Hematopoietic multipotent progenitor cell treated with erythropoietin and hydrocortisone succinate and interleukin-3 and kit ligand, for 15 days (in vitro differentiated cells): ENCODE results near the gene CAMK1D.
"Not testable (repeated sequence)": the region's sequence is repeated elsewhere in the genome, so short reads cannot be mapped to it uniquely, and the experiment has no call there.

Experiments used
- DNase-seq: peaks from one replicate; pipeline ENCODE4 v3.0.0-alpha.2; 2015; ENCODE audit warnings: low spot score

Gene CAMK1D

DNA sequence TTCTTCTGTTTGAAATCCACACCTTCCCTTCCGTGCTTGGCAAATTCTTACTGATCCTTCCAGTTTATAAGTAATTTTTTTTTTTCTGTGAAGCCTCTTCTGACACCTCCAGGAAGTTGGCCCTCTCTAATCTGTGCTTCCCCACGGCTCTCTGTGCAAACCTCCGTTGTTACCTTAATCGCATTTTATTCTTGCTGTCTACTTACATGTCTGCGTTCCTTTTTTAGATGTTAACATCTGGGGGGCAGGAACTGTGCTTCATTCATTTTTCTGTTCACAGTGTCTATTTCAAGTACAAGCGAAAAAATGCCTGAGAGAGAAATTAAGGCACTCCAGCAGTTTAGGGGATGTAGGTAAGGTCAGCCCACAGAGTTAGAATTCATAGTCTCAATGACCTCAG, 8.4 kb upstream of the CAMK1D start:
- no peak for DNase-seq

DNA sequence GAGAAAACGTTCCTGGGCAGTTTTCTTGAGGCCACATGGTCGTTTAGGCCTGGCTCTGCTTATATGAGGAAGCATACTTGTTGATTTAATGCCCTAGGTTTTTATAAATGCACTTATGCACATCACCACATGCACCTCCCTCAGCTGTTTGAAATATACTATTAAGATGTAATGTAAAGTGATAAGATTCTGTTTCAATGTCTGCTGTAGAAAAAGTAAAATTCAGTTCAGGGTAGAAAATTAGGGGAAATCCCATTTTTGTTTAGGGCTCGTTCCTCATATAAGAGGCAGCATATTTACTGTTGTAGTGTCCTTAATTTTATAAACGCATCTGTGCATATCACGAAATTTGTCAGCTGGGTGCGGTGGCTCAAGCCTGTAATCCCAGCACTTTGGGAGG, 7.8 kb upstream of the CAMK1D start:
- no peak for DNase-seq

DNA sequence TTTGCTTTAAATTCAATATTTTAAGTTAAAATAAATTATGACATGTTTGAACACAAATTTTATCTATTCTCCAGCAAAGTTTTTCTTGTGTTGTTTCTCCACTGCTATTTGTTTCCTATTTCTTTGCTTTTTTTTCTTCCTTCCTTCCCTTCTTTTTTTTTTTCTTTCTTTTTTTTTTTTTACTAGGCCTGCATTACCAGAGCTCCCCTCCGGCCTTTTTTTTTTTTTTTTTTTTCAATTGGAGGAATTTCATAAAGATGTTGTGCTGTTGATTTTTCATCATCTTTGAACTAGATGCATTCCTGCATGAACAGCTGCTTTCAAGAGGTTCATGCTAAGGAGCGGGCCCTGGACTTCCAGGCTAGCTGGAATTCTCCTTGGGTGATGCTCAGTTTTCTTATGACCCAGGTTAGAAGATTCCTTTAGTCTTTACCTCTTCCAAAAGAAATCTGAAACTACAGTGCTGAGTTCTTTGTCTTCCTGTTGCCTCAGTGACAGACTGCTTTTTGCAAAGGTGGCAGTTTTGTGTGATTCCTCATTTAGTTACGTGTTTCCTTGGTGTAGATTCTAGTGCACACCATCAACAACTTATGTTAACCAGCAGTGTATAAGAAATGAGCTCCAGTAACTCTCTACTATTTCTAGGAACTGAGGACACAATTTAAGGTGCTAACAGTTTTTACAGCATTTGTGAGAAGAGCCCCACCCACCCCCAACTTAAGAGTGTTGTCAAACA, 4.8 kb upstream of the CAMK1D start:
- no peak for DNase-seq

DNA sequence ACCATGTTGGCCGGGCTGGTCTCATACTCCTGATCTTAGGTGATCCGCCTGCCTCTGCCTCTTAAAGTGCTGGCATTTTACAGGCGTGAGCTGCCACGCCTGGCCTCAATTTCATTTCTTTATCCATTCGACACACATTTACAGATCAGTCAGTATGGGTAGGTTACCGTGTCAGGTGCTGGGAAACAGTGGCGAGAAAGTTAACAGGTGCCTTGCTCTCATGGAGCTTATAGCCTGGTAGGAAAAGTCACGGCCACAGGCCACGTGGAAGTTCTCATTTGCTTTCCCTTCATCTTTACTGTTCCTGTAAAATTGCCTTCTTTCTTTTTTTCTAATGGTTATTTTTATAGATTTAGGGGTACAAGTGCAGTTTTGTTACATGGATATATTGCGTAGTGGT, 2.6 kb upstream of the CAMK1D start:
- no peak for DNase-seq

DNA sequence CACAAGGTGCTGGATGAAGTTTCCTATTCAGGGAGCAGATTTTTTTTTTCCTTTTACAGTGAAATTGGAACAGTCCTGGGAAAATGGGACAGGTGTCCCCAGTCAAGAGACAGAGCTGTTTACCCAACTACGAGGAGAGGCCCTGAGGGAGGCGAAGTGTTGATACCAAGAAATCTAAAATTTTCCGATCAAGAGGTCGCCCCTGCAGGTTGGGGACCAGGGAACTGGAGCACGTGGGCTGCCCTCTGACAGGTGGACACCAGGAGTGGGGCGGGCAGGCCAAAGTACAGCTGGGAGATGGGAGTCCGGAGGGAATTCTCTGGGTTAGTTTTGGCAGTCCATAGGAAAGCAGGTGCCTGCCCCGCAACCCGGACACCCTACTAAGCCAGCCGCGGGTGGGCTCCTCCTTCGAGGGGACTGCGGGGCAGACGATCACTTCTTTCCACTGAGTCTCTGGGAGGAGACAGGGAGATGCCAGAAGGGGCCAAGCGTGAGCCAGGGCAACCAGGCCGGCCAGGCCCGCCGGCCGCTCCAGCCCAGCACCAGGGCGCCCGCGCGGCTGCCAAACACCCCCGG, 965 bp upstream of the CAMK1D start:
- no peak for DNase-seq

DNA sequence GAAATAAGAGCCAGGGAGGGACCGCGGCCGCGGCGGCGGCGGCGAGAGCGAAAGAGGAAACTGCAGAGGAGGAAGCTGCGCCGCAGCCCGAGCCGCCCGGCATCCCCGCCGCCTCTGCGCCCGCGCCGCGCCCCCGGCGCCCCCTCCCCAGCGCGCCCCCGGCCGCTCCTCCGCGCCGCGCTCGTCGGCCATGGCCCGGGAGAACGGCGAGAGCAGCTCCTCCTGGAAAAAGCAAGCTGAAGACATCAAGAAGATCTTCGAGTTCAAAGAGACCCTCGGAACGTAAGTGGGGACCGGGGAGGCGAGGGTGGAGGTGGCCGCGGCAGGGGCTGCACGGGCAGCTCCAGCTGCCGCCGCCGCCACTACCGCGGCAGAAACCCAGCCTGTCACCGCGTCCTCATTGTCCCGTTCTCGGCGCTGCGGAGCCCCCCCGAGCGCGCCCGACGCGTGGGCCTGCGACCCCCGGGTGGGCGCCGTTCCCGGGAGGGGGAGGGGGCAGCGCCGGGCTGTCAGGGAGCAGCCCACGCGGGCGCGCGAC, 351 bp downstream of the CAMK1D start:
- DNase-seq: no peak

DNA sequence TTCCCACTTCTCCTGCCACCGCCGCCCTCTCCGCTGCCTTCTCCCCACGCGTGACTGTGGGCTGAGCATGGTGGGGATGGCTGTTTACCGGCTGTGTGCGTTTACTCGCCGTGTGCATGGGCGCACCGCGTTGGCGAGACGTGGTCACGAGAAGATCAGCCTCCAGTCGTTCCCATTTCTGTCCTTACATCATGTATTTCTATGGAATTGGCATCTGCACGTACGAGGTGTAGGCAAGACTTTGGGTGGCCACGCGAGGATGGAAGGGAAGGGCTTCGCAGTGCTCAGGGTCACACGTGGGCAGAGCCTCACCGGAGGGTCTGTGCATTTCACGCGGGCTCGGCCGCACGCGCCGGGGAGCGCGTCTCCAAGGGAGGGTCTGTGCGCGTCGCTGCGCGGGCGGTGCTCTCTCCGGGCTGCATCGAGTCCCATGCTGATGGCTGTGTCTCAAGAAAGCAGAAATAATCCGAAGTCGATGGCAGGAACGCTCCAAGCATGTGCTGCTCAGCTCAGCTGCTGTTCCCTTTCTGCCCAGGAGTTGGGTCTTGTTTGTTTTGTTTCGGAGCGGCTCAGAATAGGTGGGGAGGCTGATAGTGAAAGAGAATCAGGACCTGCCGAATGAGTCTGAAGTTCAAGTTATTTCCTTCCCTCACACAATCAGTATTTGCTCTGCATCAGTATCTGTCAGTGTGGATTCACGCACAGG, 973 bp downstream of the CAMK1D start:
- peak; percentile 29 for DNase-seq

DNA sequence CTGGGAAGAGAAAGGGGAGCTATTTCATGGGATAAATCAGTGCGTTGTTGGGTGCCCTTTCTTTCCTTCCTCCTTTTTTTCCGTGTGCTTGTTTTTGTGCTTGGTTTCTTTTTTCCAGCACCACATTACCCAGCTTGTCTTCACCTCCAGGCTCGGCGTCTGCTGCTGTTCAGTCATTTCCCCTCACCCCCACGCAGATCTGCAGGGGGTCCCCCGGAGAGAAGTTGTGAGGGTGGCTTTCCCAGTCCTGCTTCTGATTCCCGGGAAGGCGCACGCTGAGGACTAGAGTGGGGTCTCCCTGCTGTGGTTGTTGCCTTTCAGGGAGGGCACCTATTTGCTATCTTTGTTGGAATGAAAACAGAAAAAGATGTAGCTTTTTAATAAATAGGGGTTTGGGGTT, 1.6 kb downstream of the CAMK1D start:
- DNase-seq: no peak

DNA sequence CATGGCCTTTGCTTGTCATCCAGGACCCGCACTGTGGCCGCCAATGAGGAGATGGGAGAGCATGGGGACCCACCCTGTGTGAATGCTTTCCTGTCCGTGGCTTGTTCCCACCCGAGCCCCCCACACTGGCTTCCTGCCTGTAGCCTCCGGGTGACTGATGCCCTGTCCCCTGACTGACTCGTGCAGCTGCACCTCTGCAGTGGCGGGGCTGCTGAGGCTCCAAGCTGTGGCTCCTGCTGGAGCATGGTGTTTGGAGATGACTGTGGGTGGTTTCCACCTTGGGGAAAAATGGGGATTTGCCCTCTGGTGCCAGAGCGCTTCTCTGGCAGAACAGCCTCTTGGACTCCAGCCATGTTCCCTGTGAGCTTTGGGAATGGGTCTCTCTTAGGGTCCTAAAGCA, 2.1 kb downstream of the CAMK1D start:
- DNase-seq: no peak

DNA sequence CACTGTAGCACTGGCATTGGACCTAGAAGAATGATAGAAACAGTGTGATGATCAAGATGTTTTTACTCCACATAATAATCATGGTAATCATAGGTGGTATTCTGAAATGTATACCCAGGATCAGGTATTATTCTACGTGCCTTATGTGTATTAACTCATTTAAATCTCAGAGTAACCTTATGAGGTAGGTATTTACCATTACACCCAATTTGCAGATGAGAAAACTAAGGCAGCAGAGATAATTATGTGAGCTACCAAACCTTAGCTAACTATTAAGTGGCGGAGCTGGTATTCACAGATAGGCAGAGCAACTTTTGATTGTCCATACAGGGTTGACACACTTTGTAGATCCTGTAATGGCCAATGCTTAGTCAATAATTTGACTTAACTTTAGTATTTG, 2.5 kb downstream of the CAMK1D start:
- DNase-seq: no peak

DNA sequence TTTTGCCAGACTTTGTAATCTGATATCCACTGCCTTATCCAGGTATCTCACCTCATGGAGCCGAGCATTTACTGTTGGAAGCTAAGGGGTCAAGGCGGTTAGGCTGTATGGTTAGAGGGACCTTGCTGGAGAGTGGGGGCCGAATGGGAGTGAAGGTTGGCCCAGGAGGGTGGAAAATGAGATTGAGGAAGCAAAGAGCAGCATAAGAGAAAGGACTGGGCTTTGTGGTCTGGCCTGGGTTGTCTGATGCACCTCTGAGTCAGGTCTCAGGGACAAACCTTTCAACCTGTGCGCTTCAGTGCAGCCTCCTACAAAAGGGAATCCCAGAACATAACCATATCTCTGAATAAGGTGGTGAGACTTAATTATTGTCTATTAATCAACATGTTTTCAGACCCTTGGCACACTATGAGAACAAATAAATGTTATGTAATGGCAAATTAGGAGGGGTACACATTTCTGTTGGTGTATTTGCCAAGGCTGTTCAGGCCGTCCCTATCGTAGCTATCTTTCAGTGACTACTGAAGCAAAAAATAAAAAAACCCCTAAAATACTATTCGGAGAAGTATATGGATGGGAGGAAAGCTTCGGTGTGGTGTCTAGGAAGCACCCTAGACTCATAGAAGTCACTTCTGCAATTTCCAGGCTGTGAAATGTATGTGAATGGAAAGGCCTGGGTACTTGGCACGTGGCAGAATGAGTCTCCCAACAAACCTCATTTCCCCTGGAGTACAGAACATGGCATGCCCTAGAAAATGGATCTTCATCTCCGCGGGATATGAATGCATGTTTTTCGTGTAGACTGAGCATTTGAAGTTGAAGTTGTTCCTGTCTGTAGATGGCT, 4.3 kb downstream of the CAMK1D start:
- DNase-seq: no peak

DNA sequence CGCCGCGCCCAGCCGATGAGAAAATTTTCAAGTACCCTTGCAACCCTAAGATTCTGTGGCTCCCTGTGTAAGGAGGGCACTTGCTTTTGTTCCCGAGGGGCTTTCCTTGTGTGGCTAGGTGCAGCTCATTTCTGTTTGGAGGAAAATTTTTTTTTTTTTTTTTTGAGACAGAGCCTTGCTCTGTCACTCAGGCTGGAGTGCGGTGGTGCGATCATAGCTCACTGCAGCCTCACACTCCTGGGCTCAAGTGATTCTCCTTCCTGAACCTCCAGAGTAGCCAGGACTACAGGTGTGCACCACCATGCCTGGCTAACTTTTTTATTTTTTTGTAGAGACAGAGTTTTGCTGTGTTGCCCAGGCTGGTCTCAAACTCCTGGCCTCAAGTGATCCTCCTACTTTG, 5.3 kb downstream of the CAMK1D start:
- not testable (repeated sequence) for DNase-seq

DNA sequence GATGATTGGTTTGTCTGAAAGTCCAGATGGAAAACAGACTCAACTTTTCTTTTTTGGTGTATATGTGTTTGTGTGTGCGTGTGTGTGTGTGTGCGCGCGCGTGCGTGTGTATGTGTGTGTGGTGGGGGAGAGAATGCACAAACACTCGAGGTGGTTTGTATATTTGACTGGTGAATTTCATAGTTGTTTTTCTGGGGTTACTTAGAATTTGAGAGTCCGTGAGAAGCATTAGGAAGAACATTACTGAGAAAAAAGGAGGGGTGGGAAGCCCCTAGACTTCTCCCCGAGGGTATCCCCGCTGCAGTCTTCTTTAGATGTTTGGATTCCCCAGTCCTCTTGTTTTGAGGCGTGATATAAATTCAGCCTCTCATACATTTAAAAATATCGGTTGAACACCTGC, 6.0 kb downstream of the CAMK1D start:
- DNase-seq: no peak

DNA sequence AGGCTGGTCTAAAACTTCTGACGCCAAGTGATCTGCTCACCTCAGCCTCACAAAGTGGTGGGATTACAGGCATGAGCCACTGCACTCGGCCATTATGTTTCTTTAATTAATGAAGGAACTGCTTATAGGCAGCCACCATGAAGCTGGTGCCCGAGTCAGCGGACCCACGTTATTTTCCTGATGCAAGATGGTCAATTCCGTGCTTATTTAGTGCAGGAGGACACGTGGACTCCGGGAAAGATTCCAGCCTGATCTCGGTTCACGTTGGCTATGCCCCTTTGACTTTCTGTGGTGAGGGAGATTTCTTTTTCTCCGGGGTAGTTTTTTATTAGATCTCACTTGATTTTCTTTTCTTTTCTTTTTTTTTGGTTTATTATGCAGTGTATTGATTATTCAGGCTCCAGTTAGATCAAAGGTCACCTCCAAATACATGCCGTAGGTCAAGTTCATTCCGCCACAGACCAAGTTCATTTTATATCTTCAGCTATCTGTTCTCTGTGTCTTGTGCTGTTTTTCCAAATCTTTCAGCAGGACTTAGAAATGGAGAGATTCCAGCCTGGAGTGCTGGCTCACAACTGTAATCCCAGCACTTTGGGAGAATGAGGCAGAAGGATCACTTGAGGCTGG, 8.3 kb downstream of the CAMK1D start:
- no peak for DNase-seq

DNA sequence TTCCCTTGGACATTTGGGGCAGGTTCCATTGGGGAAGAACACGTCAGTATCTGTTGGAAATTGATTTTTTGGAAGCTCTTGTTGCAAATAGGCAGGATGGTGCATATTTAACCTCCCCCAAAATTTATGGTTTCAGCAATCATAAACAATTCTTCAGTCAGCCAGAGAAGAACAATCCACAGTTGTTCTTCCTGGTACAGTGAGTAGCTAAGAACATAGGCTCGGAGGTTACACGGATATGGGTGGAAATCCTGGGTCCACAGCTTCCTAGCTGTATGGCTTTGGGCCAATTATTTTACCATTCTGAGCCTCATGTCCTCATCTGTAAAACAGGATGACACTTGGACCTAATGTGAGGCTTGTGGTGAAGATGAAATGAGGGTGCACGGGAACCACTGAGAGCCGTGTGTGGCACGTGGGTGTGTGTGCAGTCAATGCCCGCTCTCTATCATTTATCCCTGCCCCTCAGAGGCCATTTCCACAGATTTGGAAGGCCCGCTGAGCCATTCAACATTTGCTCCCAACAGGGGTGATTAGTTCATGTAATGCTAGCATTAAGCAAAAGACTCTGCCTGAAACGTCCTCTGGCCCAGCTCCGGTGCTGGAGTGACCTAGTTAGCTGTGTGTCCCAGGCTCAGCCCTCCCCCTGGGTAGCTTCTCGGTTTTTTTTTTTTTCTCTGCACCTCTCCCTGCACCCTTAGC, 9.7 kb downstream of the CAMK1D start:
- no peak for DNase-seq

DNA sequence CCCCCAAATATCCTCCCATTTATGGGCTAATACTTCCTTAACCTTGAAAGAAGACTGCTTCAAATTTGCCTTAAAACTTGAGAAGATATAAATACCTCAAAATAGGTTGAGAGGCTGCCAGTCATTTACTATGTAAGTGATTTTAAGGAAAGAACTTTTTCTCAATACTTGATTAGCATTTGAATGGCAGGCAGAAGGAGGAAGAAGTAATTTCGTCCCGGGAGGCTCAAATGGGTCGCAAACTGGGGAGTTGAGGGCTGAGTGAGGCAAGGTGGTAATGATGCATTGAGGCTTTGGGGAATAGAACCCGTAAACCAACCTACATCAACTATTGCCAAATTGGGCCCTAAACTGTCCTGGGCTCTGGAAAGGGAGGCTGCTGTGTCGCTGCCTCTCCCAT, 11.1 kb downstream of the CAMK1D start:
- DNase-seq: no peak

DNA sequence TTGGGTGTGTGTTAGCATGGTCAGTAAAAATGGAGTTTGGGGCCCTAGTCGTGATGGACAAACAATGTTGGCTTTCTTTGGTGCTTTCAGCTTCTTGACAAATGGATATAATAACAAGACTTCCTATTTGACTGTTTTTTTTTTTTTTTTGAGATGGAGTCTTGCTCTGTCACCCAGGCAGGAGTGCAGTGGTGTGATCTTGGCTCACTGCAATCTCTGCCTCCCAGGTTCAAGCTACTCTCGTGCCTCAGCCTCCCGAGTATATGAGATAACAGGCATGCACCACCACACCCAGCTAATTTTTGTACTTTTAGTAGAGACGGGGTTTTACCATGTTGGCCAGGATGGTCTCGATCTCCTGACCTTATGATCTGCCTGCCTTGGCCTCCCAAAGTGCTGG, 11.8 kb downstream of the CAMK1D start:
- DNase-seq: peak; percentile 56

DNA sequence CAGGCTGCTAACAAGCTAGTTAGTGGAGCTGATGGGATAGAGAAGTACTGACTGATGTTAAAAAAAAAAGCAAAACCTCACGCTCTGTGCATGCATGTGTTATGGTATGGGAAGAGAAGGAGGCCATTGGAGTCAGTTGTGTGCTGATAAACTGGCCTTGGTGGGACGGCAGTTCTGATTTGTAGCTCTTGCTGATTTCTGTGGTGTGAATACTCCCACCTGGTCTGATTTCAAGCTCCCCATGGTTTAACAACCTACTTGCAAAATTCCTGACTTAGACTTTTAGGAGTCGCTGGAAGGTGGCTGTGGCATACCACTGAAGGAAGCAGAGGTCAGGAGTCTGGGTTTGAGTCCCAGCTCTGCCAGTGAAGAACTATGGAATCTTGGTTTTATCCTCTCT, 15.2 kb downstream of the CAMK1D start:
- no peak for DNase-seq

DNA sequence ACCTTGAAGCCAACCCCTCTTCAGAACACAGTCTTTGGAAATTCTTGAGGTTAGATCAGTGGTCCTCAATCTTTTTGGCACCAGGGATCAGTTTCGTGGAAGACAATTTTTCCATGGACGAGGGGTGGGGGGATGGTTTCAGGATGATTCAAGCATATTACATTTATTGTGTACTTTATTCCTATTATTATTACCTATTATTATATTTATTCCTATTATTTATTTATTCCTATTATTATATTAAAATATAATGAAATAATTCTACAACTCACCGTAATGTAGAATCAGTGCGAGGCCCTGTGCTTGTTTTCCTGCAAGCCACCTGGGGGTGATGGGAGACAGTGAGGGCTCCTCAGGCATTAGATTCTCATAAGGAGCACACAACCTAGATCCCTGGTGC, 17.9 kb downstream of the CAMK1D start:
- DNase-seq: no peak

DNA sequence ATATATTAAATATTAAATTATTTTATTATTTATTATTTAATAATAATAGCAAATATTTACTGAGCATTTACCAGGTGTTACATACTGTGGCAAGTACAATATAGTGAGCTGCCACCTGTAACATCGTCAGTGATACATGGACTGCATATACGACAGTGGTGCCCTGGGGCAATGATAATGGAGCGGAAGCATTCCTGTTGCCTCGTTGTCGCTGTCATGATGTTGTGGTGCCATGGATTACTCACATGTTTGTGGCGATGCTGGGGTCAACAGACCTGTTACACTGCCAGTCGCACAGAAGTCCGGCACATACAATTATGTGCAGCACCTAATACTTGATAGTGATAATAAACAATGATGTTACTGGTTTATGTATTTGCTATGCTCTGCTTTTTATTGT, 20.6 kb downstream of the CAMK1D start:
- no peak for DNase-seq

DNA sequence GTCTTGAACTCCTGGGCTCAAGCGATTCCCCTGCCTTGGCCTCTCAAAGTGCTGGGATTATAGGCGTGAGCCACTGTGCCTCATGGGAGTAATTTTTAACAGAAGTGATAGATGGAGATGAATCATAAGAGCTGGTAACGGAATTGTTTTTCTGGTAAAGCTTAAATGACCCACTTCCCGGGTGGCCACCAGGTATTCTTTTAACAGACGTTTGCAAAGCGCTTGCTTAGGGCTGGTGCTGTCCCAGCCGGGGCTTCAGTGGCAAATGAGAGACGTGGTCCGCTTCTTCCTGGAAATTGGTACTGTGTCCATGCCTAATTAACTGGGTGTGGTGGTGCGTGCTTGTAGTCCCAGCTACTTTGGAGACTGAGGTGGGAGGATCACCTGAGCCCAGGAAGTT, 23.5 kb downstream of the CAMK1D start:
- no peak for DNase-seq
